Caco-2 (cell line): ENCODE data around the gene TMEM182. TPM values are rescaled to one million over a fixed set of nuclear protein-coding genes. Genes with fewer than 3 reads are reported as not detected.

Experiments
- BruUV-seq: library from RNA; stranded (reverse); fragments of 400-500 nt; replicated peaks from 2 replicates; lab custom pipeline; 2021; lab: Mats Ljungman, UMichigan
- CTCF ChIA-PET: fragments of 300-600 bp; sonication (Branson Sonifier 250); formaldehyde crosslinking; loops from one replicate; lab custom pipeline; 2022; ENCODE audit warnings: antibody characterized with exemption; lab: Charles Lee
- POLR2A ChIA-PET: fragments of 300-600 bp; sonication (Branson Sonifier 250); formaldehyde crosslinking; loops from one replicate; lab custom pipeline; 2022; ENCODE audit warnings: antibody characterized with exemption; lab: Charles Lee
- DNase-seq, 2 experiments: peaks; one replicate each; pipeline versions ENCODE4 v3.0.0 to v3.0.0-alpha.2; 2020 to 2022
- H3K27me3 ChIP-seq: replicated peaks from 2 replicates; pipeline ENCODE4 v1.6.0; 2011; ENCODE audit warnings: low read length; ENCODE audit not compliant: control insufficient read depth, insufficient read depth
- H3K36me3 ChIP-seq: 2 replicates; pipeline ENCODE4 v1.5.1; 2011; ENCODE audit warnings: low read length; ENCODE audit not compliant: control insufficient read depth, insufficient read depth
- H3K4me1 ChIP-seq: fragments of 250-450 bp; sonication (Bioruptor Pico); 2 replicates; pipeline ENCODE4 v1.5.1; 2020; ENCODE audit warnings: mild to moderate bottlenecking
- H3K4me3 ChIP-seq: 2 replicates; pipeline ENCODE4 v1.5.1; 2011; ENCODE audit warnings: low read depth, mild to moderate bottlenecking, control low read depth, low read length
- H3K9me3 ChIP-seq: fragments of 250-450 bp; sonication (Bioruptor Pico); 2 replicates; pipeline ENCODE4 v1.5.1; 2020; ENCODE audit warnings: mild to moderate bottlenecking, moderate library complexity
- H3K27ac Mint-ChIP-seq: one replicate; pipeline ENCODE4 v1.8.0; 2022; ENCODE audit warnings: mixed read lengths; ENCODE audit not compliant: unreplicated experiment
- H3K27me3 Mint-ChIP-seq: one replicate; pipeline ENCODE4 v1.8.0; 2022; ENCODE audit warnings: mixed read lengths; ENCODE audit not compliant: insufficient read depth, unreplicated experiment
- H3K36me3 Mint-ChIP-seq: one replicate; pipeline ENCODE4 v1.8.0; 2022; ENCODE audit warnings: mild to moderate bottlenecking, mixed read lengths; ENCODE audit not compliant: insufficient read depth, unreplicated experiment
- H3K4me1 Mint-ChIP-seq: one replicate; pipeline ENCODE4 v1.8.0; 2022; ENCODE audit warnings: low read depth, mixed read lengths; ENCODE audit not compliant: unreplicated experiment
- H3K4me3 Mint-ChIP-seq: one replicate; pipeline ENCODE4 v1.8.0; 2022; ENCODE audit warnings: mild to moderate bottlenecking, moderate library complexity, mixed read lengths; ENCODE audit not compliant: unreplicated experiment
- H3K9me3 Mint-ChIP-seq: one replicate; pipeline ENCODE4 v1.8.0; 2022; ENCODE audit warnings: mixed read lengths; ENCODE audit not compliant: unreplicated experiment
- intact Hi-C: fragments of 100-400 bp; cut with micrococcal nuclease; formaldehyde crosslinking; loops from one replicate; pipeline ENCODE4 v1.10.0; 2022; ENCODE audit not compliant: unreplicated experiment
- total RNA-seq: library from RNA; stranded (reverse); gene quantifications from 2 replicates; pipeline ENCODE4 v1.2.3, GENCODE V29; 2022
- TF ChIP-seq, protein P1 (sequence below), 2 experiments: fragments of 200-600 bp in 1 of 2; IDR thresholded peaks; 1 replicate in 1 of 2; 2 replicates in 1 of 2; pipeline versions ENCODE4 v1.5.1 to v1.8.0; 2011 to 2022; ENCODE audit warnings: antibody characterized with exemption in 1 of 2, control low read depth in 1 of 2, inconsistent platforms in 1 of 2, low read depth in 1 of 2, low read length in 1 of 2, mild to moderate bottlenecking in 1 of 2, moderate library complexity in 1 of 2; ENCODE audit not compliant: insufficient read depth in 1 of 2, severe bottlenecking in 1 of 2, unreplicated experiment in 1 of 2

TMEM182 gene
- total RNA-seq, 1 experiment from 2014 or later = 13.6 TPM

DNA sequence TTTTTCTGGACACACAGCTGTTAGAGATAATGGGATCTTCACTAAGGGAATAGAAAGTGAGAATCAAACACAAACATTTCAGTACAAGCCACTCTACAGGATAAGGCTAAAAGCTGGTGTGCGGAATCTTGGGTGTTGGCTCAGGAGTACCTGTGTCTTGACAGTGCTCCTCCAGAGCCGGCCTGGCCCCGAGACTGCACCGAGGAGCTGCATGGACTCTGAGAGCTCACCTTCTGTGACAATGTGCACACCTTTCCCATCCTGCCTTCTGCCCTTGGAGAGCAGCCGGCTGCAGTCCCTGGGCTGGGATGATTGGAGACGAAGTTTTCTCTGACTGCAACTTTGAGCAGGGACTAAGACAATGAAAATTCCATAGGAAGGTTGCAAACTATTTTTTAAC is 89.1 kb downstream of the TMEM182 start:
- Mint-ChIP-seq H3K9me3 (peaks cover 18% of the 10 kb centered on the region), H3K27ac (no peak overlapping the region), H3K27me3 (peaks cover 2% of the 10 kb centered on the region), H3K36me3 (no peaks in the 10 kb centered on the region), H3K4me3 (no peak overlapping the region), H3K4me1 (no peaks in the 10 kb centered on the region)
- Histone ChIP-seq H3K36me3 (no peaks in the 10 kb centered on the region), H3K27me3 (no peaks in the 10 kb centered on the region), H3K4me1 (no peaks in the 10 kb centered on the region), H3K9me3 (peaks cover 8% of the 10 kb centered on the region), H3K4me3 (no peak overlapping the region)
- intact Hi-C loops = no loop called here
- BruUV-seq = no TSS peak
- ChIA-PET CTCF (interaction anchor here (1.4 kb wide), 1 partner anchor 10 kb away, joined by 4 read pairs; no protein-coding TSS in a partner anchor), POLR2A (no interaction called here)
- DNase-seq = no peak
- TF ChIP-seq, protein P1, sequence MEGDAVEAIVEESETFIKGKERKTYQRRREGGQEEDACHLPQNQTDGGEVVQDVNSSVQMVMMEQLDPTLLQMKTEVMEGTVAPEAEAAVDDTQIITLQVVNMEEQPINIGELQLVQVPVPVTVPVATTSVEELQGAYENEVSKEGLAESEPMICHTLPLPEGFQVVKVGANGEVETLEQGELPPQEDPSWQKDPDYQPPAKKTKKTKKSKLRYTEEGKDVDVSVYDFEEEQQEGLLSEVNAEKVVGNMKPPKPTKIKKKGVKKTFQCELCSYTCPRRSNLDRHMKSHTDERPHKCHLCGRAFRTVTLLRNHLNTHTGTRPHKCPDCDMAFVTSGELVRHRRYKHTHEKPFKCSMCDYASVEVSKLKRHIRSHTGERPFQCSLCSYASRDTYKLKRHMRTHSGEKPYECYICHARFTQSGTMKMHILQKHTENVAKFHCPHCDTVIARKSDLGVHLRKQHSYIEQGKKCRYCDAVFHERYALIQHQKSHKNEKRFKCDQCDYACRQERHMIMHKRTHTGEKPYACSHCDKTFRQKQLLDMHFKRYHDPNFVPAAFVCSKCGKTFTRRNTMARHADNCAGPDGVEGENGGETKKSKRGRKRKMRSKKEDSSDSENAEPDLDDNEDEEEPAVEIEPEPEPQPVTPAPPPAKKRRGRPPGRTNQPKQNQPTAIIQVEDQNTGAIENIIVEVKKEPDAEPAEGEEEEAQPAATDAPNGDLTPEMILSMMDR (IDR thresholded peaks at IDR 0.05; ENCODE audit: insufficient read depth in 1 of 2, low read depth in 1 of 2, low read length in 1 of 2, severe bottlenecking in 1 of 2, unreplicated experiment in 1 of 2) = no peak

DNA sequence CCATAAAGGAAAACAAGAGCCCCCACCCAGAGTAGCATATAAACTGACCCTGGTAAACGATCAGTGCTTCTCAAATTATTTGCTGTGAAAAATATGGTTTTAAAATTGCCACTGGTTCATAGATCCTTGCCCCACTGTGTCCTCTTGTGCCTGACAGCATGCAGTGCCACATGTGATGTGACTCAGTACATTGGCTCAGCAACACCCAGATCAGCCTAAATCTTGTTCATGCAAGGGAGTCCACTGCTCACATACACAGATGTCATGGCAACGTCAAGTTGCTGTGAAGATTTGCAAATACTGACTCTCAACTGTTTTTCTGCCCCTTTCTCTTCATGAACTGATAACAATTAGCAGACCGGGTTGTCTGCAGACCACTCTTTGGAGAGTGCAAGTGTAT is 91.0 kb downstream of the TMEM182 start:
- no peaks in the 10 kb centered on the region for H3K4me1 ChIP-seq
- H3K27me3 ChIP-seq = no peaks in the 10 kb centered on the region
- no peak overlapping the region for H3K4me3 ChIP-seq
- BruUV-seq = no TSS peak
- POLR2A ChIA-PET = no interaction called here
- Mint-ChIP-seq H3K27ac (no peak overlapping the region), H3K36me3 (no peaks in the 10 kb centered on the region), H3K9me3 (peaks cover 18% of the 10 kb centered on the region), H3K27me3 (peaks cover 2% of the 10 kb centered on the region), H3K4me3 (no peak overlapping the region), H3K4me1 (no peaks in the 10 kb centered on the region)
- CTCF ChIA-PET = no interaction called here
- H3K36me3 ChIP-seq = no peaks in the 10 kb centered on the region
- intact Hi-C loops = no loop called here
- TF ChIP-seq, protein P1 (IDR thresholded peaks at IDR 0.05; ENCODE audit: insufficient read depth in 1 of 2, low read depth in 1 of 2, low read length in 1 of 2, severe bottlenecking in 1 of 2, unreplicated experiment in 1 of 2) = no peak
- no peak for DNase-seq
- H3K9me3 ChIP-seq = peaks cover 8% of the 10 kb centered on the region

Other genes with a start within 250 kb of the TMEM182 start
- gene SLC9A2, start 142.5 kb upstream of the TMEM182 start, total RNA-seq = 10.5 and 14.4 TPM in 2 replicates